ENCODE data around the gene NEUROD2.
A peak's percentile ranks its signal among the peaks of the same experiment; 100 is the strongest.

NEUROD2 gene
- total RNA-seq, result 0 to 0.04 (median 0) reads per million in 3 experiments

GRCh38 chr17:39607851-39608130, at the start of gene NEUROD2:
Gene NEUROD2 (minus strand): TSS chr17:39607920. CDS start chr17:39606599, 1,321 bp downstream.
- no peak for DNase-seq

GRCh38 chr17:39655105-39655504, 47.4 kb upstream of the NEUROD2 start:
- DNase-seq, result no peak

- peak; percentile 65 for DNase-seq
Measured at GRCh38 chr17:39653662-39654331, 46.1 kb upstream of the NEUROD2 start.

GRCh38 chr17:39653316-39653661, 45.6 kb upstream of the NEUROD2 start:
- DNase-seq, result no peak

- DNase-seq, result no peak
Measured at GRCh38 chr17:39652587-39653315, 45.0 kb upstream of the NEUROD2 start.

- DNase-seq, result no peak
Measured at GRCh38 chr17:39651923-39652586, 44.3 kb upstream of the NEUROD2 start.

GRCh38 chr17:39650121-39650579, 42.4 kb upstream of the NEUROD2 start:
- no peak for DNase-seq

- no peak for DNase-seq
Measured at GRCh38 chr17:39648616-39649366, 41.1 kb upstream of the NEUROD2 start.

- no peak for DNase-seq
Measured at GRCh38 chr17:39647256-39647655, 39.5 kb upstream of the NEUROD2 start.

GRCh38 chr17:39643271-39643670, 35.6 kb upstream of the NEUROD2 start:
- no peak for DNase-seq

- DNase-seq, result no peak
Measured at GRCh38 chr17:39642291-39643074, 34.8 kb upstream of the NEUROD2 start.

- DNase-seq, result no peak
Measured at GRCh38 chr17:39641883-39642282, 34.2 kb upstream of the NEUROD2 start.

GRCh38 chr17:39641097-39641496, 33.4 kb upstream of the NEUROD2 start:
- no peak for DNase-seq

GRCh38 chr17:39640591-39641031, 32.9 kb upstream of the NEUROD2 start:
- no peak for DNase-seq

- no peak for DNase-seq
Measured at GRCh38 chr17:39639566-39640458, 32.1 kb upstream of the NEUROD2 start.

- no peak for DNase-seq
Measured at GRCh38 chr17:39639043-39639442, 31.3 kb upstream of the NEUROD2 start.

- no peak for DNase-seq
Measured at GRCh38 chr17:39638317-39638716, 30.6 kb upstream of the NEUROD2 start.

GRCh38 chr17:39636927-39637736, 29.4 kb upstream of the NEUROD2 start, which contains the start of gene STARD3:
Gene STARD3 (plus strand): TSS chr17:39637144. CDS start chr17:39653532, 16,388 bp downstream.
- DNase-seq, result peak; percentile 84

GRCh38 chr17:39636587-39636926, 28.8 kb upstream of the NEUROD2 start:
- DNase-seq, result no peak

GRCh38 chr17:39635614-39636176, 28.0 kb upstream of the NEUROD2 start:
- no peak for DNase-seq

All from central memory CD4-positive, alpha-beta T cell (primary cell).